Measurements from ENCODE around the gene TXNDC16. TPM values are rescaled to one million over a fixed set of nuclear protein-coding genes. Genes with fewer than 3 reads are reported as not detected.

TXNDC16 gene
- total and polyA plus RNA-seq, 7 experiments from 2014 or later, result 2.0 to 15.8 (median 7.3) TPM

DNA sequence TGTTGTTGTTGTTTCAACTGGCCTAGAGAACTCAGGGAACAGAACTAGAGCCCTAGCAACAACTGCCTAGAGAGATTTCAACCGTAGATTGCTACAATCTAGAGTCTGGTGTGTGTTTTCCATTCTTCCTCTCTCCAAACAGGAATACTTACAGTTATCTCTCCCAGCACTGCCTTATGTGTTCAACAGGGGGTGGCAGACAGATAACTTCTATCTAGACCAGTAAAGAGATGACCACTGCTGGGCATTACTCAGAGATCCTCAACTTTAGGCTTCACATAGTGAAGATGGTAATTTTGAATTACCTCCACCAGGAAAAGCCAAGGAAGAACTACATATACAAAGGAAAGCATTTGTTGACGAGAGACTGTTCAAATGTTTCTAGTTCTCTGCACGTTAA lies 4.8 kb downstream of the TXNDC16 start:
- DNase-seq (no peak), ATAC-seq (no peak)
- Histone ChIP-seq H3K27ac (ENCODE audit: low read depth, low read length) (no peak overlapping the region), H3K27me3 (ENCODE audit: control insufficient read depth in 2 of 2, insufficient read depth in 2 of 2, low read length in 2 of 2) (no peaks in the 10 kb centered on the region), H3K4me3 (ENCODE audit: low read length) (no peak overlapping the region), H3K4me1 (ENCODE audit: control insufficient read depth in 2 of 2, insufficient read depth in 2 of 2, low read length in 2 of 2) (peaks cover 9 to 15% of the 10 kb centered on the region in 2 donors), H3K36me3 (ENCODE audit: control insufficient read depth in 2 of 3, insufficient read depth in 3 of 3, low read length in 3 of 3) (no peaks in the 10 kb centered on the region), H3K9me3 (ENCODE audit: control insufficient read depth in 2 of 3, low read length in 3 of 3) (no peaks in the 10 kb centered on the region)
- ChIA-PET CTCF (no interaction called here), POLR2A (no interaction called here)
- H3K4me3 Mint-ChIP-seq, result no peak overlapping the region
- peaks cover 6 to 43% (median 32%) of the 10 kb centered on the region in 7 donors for H3K4me1 Mint-ChIP-seq
- intact Hi-C loops (cut with micrococcal nuclease), result no loop called here
- H3K9me3 Mint-ChIP-seq, result no peaks in the 10 kb centered on the region
- peaks cover 0 to 29% (median 8%) of the 10 kb centered on the region in 5 donors for H3K36me3 Mint-ChIP-seq
- no peak overlapping the region for H3K27ac Mint-ChIP-seq
- H3K27me3 Mint-ChIP-seq, result no peaks in the 10 kb centered on the region

DNA sequence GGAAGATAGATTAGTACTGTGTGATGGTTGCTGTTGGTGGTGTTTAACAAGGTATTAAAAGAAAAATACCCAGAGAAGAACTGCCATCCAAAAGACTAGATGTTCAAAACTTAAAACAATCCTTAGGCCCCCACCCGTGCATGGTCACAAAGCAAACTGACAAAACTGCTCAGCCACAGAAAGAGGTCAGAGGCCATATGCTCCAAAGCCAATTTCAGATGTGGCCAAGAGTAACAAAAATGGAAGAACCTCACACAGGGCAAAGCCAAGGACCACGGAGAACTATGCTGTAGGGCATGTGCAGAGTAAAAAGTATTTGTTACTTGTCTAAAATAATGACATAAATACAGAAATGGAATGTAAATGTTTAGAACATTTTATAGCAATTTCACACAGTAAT lies 5.3 kb downstream of the TXNDC16 start:
- peaks cover 9 to 15% of the 10 kb centered on the region in 2 donors for H3K4me1 ChIP-seq (ENCODE audit: control insufficient read depth in 2 of 2, insufficient read depth in 2 of 2, low read length in 2 of 2)
- Mint-ChIP-seq H3K4me1 (peaks cover 5 to 43% (median 32%) of the 10 kb centered on the region in 7 donors), H3K36me3 (peaks cover 0 to 34% (median 8%) of the 10 kb centered on the region in 5 donors), H3K9me3 (no peaks in the 10 kb centered on the region), H3K27me3 (no peaks in the 10 kb centered on the region), H3K27ac (no peak overlapping the region), H3K4me3 (no peak overlapping the region)
- ATAC-seq, result no peak
- intact Hi-C loops (cut with micrococcal nuclease), result no loop called here
- no peaks in the 10 kb centered on the region for H3K36me3 ChIP-seq (ENCODE audit: control insufficient read depth in 2 of 3, insufficient read depth in 3 of 3, low read length in 3 of 3)
- CTCF ChIA-PET, result no interaction called here
- POLR2A ChIA-PET, result interaction anchor here (0.6 kb wide), 1 partner anchor 10 kb away, joined by 9 read pairs; no protein-coding TSS in a partner anchor
- DNase-seq, result no peak
- no peaks in the 10 kb centered on the region for H3K27me3 ChIP-seq (ENCODE audit: control insufficient read depth in 2 of 2, insufficient read depth in 2 of 2, low read length in 2 of 2)
- H3K4me3 ChIP-seq (ENCODE audit: low read length), result no peak overlapping the region
- no peak overlapping the region for H3K27ac ChIP-seq (ENCODE audit: low read depth, low read length)
- no peaks in the 10 kb centered on the region for H3K9me3 ChIP-seq (ENCODE audit: control insufficient read depth in 2 of 3, low read length in 3 of 3)

DNA sequence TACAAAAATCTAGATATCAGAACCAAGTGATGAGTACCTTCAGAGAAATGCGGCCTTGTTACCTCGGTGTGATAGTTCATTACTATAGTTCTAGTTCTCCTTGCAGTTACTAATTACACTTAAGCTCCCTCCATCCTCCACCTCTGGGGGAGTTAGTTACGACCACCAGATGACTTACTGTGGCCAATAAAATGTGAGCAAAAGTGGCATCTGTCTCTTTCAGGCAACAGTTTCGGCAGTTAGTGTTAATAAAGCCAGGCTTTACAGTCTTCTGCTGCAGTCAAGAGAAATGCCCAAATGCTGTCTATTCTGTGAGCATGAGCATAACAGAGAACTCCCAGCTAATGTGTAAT lies 6.0 kb downstream of the TXNDC16 start:
- Histone ChIP-seq H3K9me3 (ENCODE audit: control insufficient read depth in 2 of 3, low read length in 3 of 3) (no peaks in the 10 kb centered on the region), H3K27me3 (ENCODE audit: control insufficient read depth in 2 of 2, insufficient read depth in 2 of 2, low read length in 2 of 2) (no peaks in the 10 kb centered on the region), H3K4me3 (ENCODE audit: low read length) (no peak overlapping the region), H3K36me3 (ENCODE audit: control insufficient read depth in 2 of 3, insufficient read depth in 3 of 3, low read length in 3 of 3) (no peaks in the 10 kb centered on the region), H3K4me1 (ENCODE audit: control insufficient read depth in 2 of 2, insufficient read depth in 2 of 2, low read length in 2 of 2) (peaks cover 4 to 13% of the 10 kb centered on the region in 2 donors), H3K27ac (ENCODE audit: low read depth, low read length) (no peak overlapping the region)
- Mint-ChIP-seq H3K27me3 (no peaks in the 10 kb centered on the region), H3K36me3 (peaks cover 0 to 35% (median 8%) of the 10 kb centered on the region in 5 donors), H3K4me3 (no peak overlapping the region), H3K4me1 (peaks cover 0 to 36% (median 27%) of the 10 kb centered on the region in 7 donors), H3K9me3 (no peaks in the 10 kb centered on the region), H3K27ac (peak overlapping the region in 1 of 9 donors; percentile 37)
- POLR2A ChIA-PET, result interaction anchor here (0.6 to 0.7 kb wide), 2 partner anchors 10 to 139 kb away, joined by 3 to 9 read pairs; no protein-coding TSS in a partner anchor
- no peak for ATAC-seq
- no peak for DNase-seq
- intact Hi-C loops (cut with micrococcal nuclease), result no loop called here
- CTCF ChIA-PET, result no interaction called here

DNA sequence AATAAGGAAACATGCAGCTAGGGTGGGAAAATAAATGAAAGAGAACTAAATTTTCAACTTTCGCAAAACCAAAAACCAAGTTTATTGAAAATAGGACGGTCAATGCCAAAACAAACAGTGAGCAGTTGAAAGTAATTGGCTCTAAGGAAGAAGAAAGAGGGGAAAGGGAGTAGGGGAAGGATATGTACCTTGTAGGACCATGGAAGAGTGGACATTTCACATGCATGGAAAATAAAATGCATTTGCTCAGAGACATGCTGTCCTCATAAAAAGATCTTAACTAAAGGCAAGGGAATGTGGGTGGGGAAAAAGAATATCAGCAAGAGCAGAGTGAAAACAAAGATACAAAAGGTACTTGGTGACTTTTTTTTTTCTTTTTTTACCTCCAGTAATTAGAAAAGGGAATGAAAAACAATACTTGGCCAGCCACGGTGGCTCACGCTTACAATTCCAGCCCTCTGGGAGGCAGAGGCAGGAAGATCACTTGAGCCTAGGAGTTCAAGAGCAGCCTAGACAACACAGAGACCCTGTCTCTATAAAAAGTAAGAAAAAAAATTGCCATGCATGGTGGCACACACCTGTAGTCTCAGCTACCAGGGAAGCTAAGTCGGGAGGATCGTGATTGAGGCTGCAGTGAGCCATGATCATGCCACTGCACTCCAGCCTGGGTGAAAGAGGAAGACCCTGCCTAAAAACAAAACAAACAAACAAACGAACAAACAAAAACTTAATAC lies 6.6 kb downstream of the TXNDC16 start:
- CTCF ChIA-PET, result no interaction called here
- H3K27ac Mint-ChIP-seq, result peak overlapping the region in 1 of 9 donors; percentile 37
- no peaks in the 10 kb centered on the region for H3K9me3 ChIP-seq (ENCODE audit: control insufficient read depth in 2 of 3, low read length in 3 of 3)
- POLR2A ChIA-PET, result interaction anchor here (0.7 kb wide), 1 partner anchor 139 kb away, joined by 3 read pairs; no protein-coding TSS in a partner anchor
- no peak for ATAC-seq
- no peaks in the 10 kb centered on the region for H3K27me3 ChIP-seq (ENCODE audit: control insufficient read depth in 2 of 2, insufficient read depth in 2 of 2, low read length in 2 of 2)
- no peak for DNase-seq
- peaks cover 0 to 33% (median 22%) of the 10 kb centered on the region in 7 donors for H3K4me1 Mint-ChIP-seq
- H3K9me3 Mint-ChIP-seq, result no peaks in the 10 kb centered on the region
- H3K36me3 Mint-ChIP-seq, result peaks cover 0 to 35% (median 8%) of the 10 kb centered on the region in 5 donors
- no peaks in the 10 kb centered on the region for H3K36me3 ChIP-seq (ENCODE audit: control insufficient read depth in 2 of 3, insufficient read depth in 3 of 3, low read length in 3 of 3)
- no peaks in the 10 kb centered on the region for H3K27me3 Mint-ChIP-seq
- H3K4me3 Mint-ChIP-seq, result no peak overlapping the region
- H3K27ac ChIP-seq (ENCODE audit: low read depth, low read length), result no peak overlapping the region
- intact Hi-C loops (cut with micrococcal nuclease), result no loop called here
- H3K4me3 ChIP-seq (ENCODE audit: low read length), result no peak overlapping the region
- H3K4me1 ChIP-seq (ENCODE audit: control insufficient read depth in 2 of 2, insufficient read depth in 2 of 2, low read length in 2 of 2), result peaks cover 0 to 7% of the 10 kb centered on the region in 2 donors

DNA sequence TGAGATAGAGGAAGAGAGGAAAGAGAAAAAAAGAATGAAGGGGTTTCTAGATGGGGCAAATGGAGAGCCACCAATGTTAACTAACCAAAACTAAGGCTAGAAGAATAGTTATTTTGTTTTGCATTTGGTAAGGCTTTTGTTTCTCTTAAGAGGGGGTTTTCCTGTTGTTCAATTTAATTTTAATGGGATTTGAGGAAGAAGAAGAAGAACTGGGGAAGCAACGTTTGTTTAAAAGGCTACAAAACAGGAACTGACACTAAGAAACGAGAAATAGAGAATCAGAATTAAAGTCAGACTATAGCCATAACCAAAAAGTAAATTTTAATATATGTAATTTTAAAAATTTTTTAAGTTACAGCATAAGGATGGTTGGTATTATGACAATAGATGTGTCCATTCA lies 13.7 kb downstream of the TXNDC16 start:
- no peak overlapping the region for H3K4me3 ChIP-seq (ENCODE audit: low read length)
- Mint-ChIP-seq H3K4me3 (no peak overlapping the region), H3K36me3 (peaks cover 4 to 61% (median 34%) of the 10 kb centered on the region in 5 donors), H3K9me3 (no peaks in the 10 kb centered on the region), H3K4me1 (peaks cover 0 to 14% (median 8%) of the 10 kb centered on the region in 7 donors), H3K27me3 (no peaks in the 10 kb centered on the region), H3K27ac (peak overlapping the region in 1 of 9 donors; percentile 25)
- no peaks in the 10 kb centered on the region for H3K9me3 ChIP-seq (ENCODE audit: control insufficient read depth in 2 of 3, low read length in 3 of 3)
- no peak for ATAC-seq
- H3K36me3 ChIP-seq (ENCODE audit: control insufficient read depth in 2 of 3, insufficient read depth in 3 of 3, low read length in 3 of 3), result peaks cover 0 to 30% (median 0%) of the 10 kb centered on the region in 3 experiments
- intact Hi-C loops (cut with micrococcal nuclease), result no loop called here
- CTCF ChIA-PET, result no interaction called here
- H3K27me3 ChIP-seq (ENCODE audit: control insufficient read depth in 2 of 2, insufficient read depth in 2 of 2, low read length in 2 of 2), result no peaks in the 10 kb centered on the region
- H3K27ac ChIP-seq (ENCODE audit: low read depth, low read length), result no peak overlapping the region
- no peaks in the 10 kb centered on the region for H3K4me1 ChIP-seq (ENCODE audit: control insufficient read depth in 2 of 2, insufficient read depth in 2 of 2, low read length in 2 of 2)
- DNase-seq, result no peak
- POLR2A ChIA-PET, result no interaction called here

DNA sequence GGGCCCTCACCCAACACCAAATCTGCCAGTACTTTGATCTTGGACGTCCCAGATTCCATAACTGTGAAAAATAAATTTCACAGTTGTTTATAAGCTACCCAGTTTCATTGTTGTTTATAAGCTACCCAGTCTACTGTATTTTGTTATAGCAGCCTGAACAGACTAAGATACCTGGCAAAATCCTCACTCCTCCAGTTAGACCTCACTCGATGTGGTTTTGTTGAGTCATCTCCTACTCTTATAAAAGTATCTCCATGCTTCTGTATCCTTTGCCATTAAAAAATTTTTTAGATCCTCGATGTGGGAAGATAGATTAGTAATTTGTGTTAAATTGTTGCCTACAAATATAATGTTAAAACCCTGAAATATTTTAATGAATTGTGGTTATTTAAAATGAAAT lies 16.0 kb downstream of the TXNDC16 start:
- H3K27ac ChIP-seq (ENCODE audit: low read depth, low read length), result no peak overlapping the region
- H3K36me3 ChIP-seq (ENCODE audit: control insufficient read depth in 2 of 3, insufficient read depth in 3 of 3, low read length in 3 of 3), result peaks cover 0 to 36% (median 0%) of the 10 kb centered on the region in 3 experiments
- ChIA-PET CTCF (interaction anchor here (0.6 kb wide), 1 partner anchor 15 kb away, joined by 4 read pairs; no protein-coding TSS in a partner anchor), POLR2A (interaction anchor here (0.6 kb wide), 1 partner anchor 20 kb away, joined by 4 read pairs; no protein-coding TSS in a partner anchor)
- H3K9me3 ChIP-seq (ENCODE audit: control insufficient read depth in 2 of 3, low read length in 3 of 3), result no peaks in the 10 kb centered on the region
- no peaks in the 10 kb centered on the region for H3K27me3 ChIP-seq (ENCODE audit: control insufficient read depth in 2 of 2, insufficient read depth in 2 of 2, low read length in 2 of 2)
- ATAC-seq, result no peak
- Mint-ChIP-seq H3K36me3 (peaks cover 4 to 53% (median 39%) of the 10 kb centered on the region in 5 donors), H3K9me3 (no peaks in the 10 kb centered on the region), H3K4me3 (no peak overlapping the region), H3K27ac (no peak overlapping the region), H3K27me3 (no peaks in the 10 kb centered on the region), H3K4me1 (peaks cover 0 to 14% (median 8%) of the 10 kb centered on the region in 7 donors)
- intact Hi-C loops (cut with micrococcal nuclease), result no loop called here
- DNase-seq, result no peak
- no peaks in the 10 kb centered on the region for H3K4me1 ChIP-seq (ENCODE audit: control insufficient read depth in 2 of 2, insufficient read depth in 2 of 2, low read length in 2 of 2)
- H3K4me3 ChIP-seq (ENCODE audit: low read length), result no peak overlapping the region
